K562 (cell line): ENCODE measurements around the gene SYNCRIP. TPM values are rescaled to one million over a fixed set of nuclear protein-coding genes. Genes with fewer than 3 reads are reported as not detected.
A peak's percentile ranks its signal among the peaks of the same experiment; 100 is the strongest.

Source experiments
- CBFA2T3 ChIP-seq: fragments of 450-650 bp; IDR thresholded peaks from 2 replicates; pipeline ENCODE4 v1.6.1; 2017
- ERF ChIP-seq: fragments of 450-650 bp; formaldehyde crosslinking; IDR thresholded peaks from 2 replicates; pipeline ENCODE4 v1.4.0; 2020; ENCODE audit warnings: mild to moderate bottlenecking, mixed read lengths
- ETV5 ChIP-seq: sonication (generic); formaldehyde crosslinking; IDR thresholded peaks from 2 replicates; pipeline ENCODE4 v1.4.0; 2020; ENCODE audit warnings: low read depth, mild to moderate bottlenecking, missing genetic modification reagents
- MEF2D ChIP-seq: conservative IDR thresholded peaks from 2 replicates; pipeline ENCODE4 v1.6.1; 2016; ENCODE audit warnings: low read depth, missing genetic modification characterization, missing compliant biosample characterization
- NFXL1 ChIP-seq: fragments of 450-650 bp; formaldehyde crosslinking; IDR thresholded peaks from 2 replicates; pipeline ENCODE4 v1.4.0; 2021; ENCODE audit warnings: mild to moderate bottlenecking
- RBM15 ChIP-seq: fragments of 200-400 bp; formaldehyde crosslinking; IDR thresholded peaks from 2 replicates; pipeline ENCODE4 v1.6.1; 2018; ENCODE audit warnings: mild to moderate bottlenecking, low read length, moderate library complexity; ENCODE audit not compliant: insufficient read depth
- TFE3 ChIP-seq: fragments of 450-650 bp; formaldehyde crosslinking; IDR thresholded peaks from 2 replicates; pipeline ENCODE4 v1.4.0; 2020; ENCODE audit warnings: mild to moderate bottlenecking, mixed read lengths
- ZNF133 ChIP-seq: fragments of 250-450 bp; sonication (Bioruptor Pico); IDR thresholded peaks from 2 replicates; pipeline ENCODE4 v1.4.0; 2020; ENCODE audit warnings: mild to moderate bottlenecking
- ZNF609 ChIP-seq: sonication (generic); formaldehyde crosslinking; IDR thresholded peaks from 2 replicates; pipeline ENCODE4 v1.8.1; 2023; ENCODE audit warnings: missing genetic modification reagents, mild to moderate bottlenecking, borderline replicate concordance
- polyA plus RNA-seq, 8 experiments: library from polyadenylated mRNA; depleted of rRNA in 4 of 8; stranded (reverse) in 5 of 8; unstranded in 3 of 8; fragments of >200 nt; fragmentation: Nextera tagmentation in 2 of 8; fragmentation: Illumina TruSeq in 1 of 8; extraction: Ambion mirVana in 2 of 8; extraction: Trizol in 1 of 8; gene quantifications; 2 replicates each; pipeline versions ENCODE4 v1.2.1 to v1.2.3, GENCODE V29; 2011 to 2014; ENCODE audit warnings: inconsistent platforms in 1 of 8, missing spikeins in 1 of 8
- total RNA-seq, 7 experiments: library from RNA; depleted of rRNA in 6 of 7; stranded (reverse); fragments of >200 nt in 6 of 7; fragmentation: Illumina TruSeq in 2 of 7; extraction: Trizol in 2 of 7; gene quantifications; 2 replicates each; pipeline versions ENCODE4 v1.2.1 to v1.2.3, GENCODE V29; 2011 to 2021; ENCODE audit warnings: low replicate concordance in 1 of 7
- TF ChIP-seq, protein P1 (sequence below): fragments of 250-450 bp; sonication (Bioruptor Pico); IDR thresholded peaks from 2 replicates; pipeline ENCODE4 v1.8.0; 2022; ENCODE audit warnings: moderate library complexity, mild to moderate bottlenecking, inconsistent platforms
- TF ChIP-seq, protein P2 (sequence below): fragments of 250-450 bp; sonication (Bioruptor Pico); IDR thresholded peaks from 2 replicates; pipeline ENCODE4 v1.4.0; 2020
- TF ChIP-seq, protein P3 (sequence below): fragments of 250-450 bp; sonication (Bioruptor Pico); IDR thresholded peaks from 2 replicates; pipeline ENCODE4 v1.8.0; 2021; ENCODE audit warnings: borderline replicate concordance, mild to moderate bottlenecking, moderate library complexity; ENCODE audit not compliant: poor library complexity, severe bottlenecking

The SYNCRIP gene
- total and polyA plus RNA-seq, 9 of the 15 experiments (the other 6 are each of a cell fraction or from before 2014, with no cell fraction given): 46.5 to 295 (median 140) TPM

DNA sequence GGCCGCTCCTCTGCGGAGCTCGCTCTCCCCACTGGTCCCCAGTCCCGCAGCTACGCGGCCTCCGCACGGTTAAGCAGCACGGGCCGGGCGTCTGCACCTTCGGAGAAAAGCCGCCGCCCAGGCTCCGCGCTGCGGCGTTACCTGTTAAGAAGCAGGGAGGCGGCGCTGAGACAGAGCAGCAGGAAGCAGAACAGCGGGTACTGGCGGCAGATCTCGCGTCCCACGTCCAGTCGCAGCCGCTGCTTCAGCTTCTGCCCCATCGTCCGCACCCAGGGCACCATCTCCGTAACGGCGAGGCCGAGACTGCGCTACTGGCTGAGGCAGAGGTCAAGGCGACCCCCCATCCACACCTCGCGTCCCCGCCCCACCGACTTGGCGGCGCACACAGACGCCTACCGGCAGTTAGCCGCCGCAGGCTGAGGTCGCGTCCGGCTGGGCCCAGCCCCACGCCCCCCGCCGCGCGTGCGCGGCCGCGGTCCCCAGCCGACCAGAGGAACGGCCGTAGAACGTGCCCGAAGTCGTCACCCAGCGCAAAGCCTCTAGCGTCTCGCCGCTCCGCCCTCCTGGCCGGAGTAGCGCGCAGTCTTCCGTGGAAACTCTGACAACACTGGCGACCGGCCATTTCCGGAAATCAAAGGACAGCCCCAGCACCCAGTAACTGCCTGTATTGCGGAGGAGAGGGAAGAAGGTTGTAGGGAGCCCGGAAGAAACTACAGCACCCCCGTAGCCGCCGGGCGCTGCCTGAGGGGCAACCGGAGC is 49.1 kb downstream of the SYNCRIP start, which contains the start of gene SNX14 (continued):
- TF ChIP-seq TFE3 (CRISPR knock-in tag) (no peak), NFXL1 (no peak), ZNF133 (CRISPR knock-in tag) (no peak), RBM15 (no peak), ZNF609 (CRISPR knock-in tag) (no peak), CBFA2T3 (no peak), ERF (0 out of 2 replicates have a peak, but pooled peaks have one; percentile 31), MEF2D (tag) (no peak), ETV5 (CRISPR knock-in tag) (peak; percentile 64)
- TF ChIP-seq, protein P1, sequence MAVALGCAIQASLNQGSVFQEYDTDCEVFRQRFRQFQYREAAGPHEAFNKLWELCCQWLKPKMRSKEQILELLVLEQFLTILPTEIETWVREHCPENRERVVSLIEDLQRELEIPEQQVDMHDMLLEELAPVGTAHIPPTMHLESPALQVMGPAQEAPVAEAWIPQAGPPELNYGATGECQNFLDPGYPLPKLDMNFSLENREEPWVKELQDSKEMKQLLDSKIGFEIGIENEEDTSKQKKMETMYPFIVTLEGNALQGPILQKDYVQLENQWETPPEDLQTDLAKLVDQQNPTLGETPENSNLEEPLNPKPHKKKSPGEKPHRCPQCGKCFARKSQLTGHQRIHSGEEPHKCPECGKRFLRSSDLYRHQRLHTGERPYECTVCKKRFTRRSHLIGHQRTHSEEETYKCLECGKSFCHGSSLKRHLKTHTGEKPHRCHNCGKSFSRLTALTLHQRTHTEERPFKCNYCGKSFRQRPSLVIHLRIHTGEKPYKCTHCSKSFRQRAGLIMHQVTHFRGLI (CRISPR knock-in tag): no peak
- TF ChIP-seq, protein P2, sequence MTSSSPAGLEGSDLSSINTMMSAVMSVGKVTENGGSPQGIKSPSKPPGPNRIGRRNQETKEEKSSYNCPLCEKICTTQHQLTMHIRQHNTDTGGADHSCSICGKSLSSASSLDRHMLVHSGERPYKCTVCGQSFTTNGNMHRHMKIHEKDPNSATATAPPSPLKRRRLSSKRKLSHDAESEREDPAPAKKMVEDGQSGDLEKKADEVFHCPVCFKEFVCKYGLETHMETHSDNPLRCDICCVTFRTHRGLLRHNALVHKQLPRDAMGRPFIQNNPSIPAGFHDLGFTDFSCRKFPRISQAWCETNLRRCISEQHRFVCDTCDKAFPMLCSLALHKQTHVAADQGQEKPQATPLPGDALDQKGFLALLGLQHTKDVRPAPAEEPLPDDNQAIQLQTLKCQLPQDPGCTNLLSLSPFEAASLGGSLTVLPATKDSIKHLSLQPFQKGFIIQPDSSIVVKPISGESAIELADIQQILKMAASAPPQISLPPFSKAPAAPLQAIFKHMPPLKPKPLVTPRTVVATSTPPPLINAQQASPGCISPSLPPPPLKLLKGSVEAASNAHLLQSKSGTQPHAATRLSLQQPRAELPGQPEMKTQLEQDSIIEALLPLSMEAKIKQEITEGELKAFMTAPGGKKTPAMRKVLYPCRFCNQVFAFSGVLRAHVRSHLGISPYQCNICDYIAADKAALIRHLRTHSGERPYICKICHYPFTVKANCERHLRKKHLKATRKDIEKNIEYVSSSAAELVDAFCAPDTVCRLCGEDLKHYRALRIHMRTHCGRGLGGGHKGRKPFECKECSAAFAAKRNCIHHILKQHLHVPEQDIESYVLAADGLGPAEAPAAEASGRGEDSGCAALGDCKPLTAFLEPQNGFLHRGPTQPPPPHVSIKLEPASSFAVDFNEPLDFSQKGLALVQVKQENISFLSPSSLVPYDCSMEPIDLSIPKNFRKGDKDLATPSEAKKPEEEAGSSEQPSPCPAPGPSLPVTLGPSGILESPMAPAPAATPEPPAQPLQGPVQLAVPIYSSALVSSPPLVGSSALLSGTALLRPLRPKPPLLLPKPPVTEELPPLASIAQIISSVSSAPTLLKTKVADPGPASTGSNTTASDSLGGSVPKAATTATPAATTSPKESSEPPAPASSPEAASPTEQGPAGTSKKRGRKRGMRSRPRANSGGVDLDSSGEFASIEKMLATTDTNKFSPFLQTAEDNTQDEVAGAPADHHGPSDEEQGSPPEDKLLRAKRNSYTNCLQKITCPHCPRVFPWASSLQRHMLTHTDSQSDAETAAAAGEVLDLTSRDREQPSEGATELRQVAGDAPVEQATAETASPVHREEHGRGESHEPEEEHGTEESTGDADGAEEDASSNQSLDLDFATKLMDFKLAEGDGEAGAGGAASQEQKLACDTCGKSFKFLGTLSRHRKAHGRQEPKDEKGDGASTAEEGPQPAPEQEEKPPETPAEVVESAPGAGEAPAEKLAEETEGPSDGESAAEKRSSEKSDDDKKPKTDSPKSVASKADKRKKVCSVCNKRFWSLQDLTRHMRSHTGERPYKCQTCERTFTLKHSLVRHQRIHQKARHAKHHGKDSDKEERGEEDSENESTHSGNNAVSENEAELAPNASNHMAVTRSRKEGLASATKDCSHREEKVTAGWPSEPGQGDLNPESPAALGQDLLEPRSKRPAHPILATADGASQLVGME (CRISPR knock-in tag): no peak
- TF ChIP-seq, protein P3, sequence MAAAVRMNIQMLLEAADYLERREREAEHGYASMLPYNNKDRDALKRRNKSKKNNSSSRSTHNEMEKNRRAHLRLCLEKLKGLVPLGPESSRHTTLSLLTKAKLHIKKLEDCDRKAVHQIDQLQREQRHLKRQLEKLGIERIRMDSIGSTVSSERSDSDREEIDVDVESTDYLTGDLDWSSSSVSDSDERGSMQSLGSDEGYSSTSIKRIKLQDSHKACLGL (CRISPR knock-in tag): no peak
